Rectal smooth muscle tissue (tissue), 1 donor: ENCODE results near the gene AKAP10.
"Not testable (repeated sequence)": the region's sequence is repeated elsewhere in the genome, so short reads cannot be mapped to it uniquely, and the experiment has no call there.

ENCODE experiments used
- H3K27ac ChIP-seq: one replicate; pipeline ENCODE4 v1.7.0; 2013; ENCODE audit warnings: low read depth, low read length, inconsistent platforms
- H3K27me3 ChIP-seq: one replicate; pipeline ENCODE4 v1.7.0; 2013; ENCODE audit warnings: low read length; ENCODE audit not compliant: control insufficient read depth, insufficient read depth
- H3K36me3 ChIP-seq: one replicate; pipeline ENCODE4 v1.7.0; 2013; ENCODE audit warnings: low read length; ENCODE audit not compliant: control insufficient read depth, insufficient read depth
- H3K4me1 ChIP-seq: one replicate; pipeline ENCODE4 v1.7.0; 2013; ENCODE audit warnings: low read length; ENCODE audit not compliant: control insufficient read depth, insufficient read depth
- H3K4me3 ChIP-seq: one replicate; pipeline ENCODE4 v1.7.0; 2013; ENCODE audit warnings: low read length
- H3K9ac ChIP-seq: one replicate; pipeline ENCODE4 v1.7.0; 2013; ENCODE audit warnings: low read length

Gene AKAP10

DNA sequence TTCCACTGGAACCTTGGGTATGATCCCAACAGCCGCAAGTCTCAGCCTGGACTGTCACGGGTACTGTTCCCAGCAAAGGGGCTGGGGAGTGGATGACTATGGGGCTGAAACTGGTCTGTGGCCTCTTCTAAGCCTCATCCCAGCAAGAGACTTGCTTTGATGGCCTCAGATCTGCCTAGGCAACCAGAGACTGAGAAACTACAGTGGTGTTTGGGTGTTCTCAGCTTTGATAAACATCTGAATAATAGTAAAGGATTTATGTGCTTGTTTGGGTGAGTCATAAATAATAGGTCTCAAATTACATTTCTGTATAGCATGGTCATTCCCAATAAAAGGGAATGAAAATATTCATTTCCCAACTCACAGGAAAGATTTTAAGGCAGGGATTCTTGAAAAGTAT, 79.7 kb downstream of the AKAP10 start:
- H3K27ac ChIP-seq = no peak overlapping the region
- H3K36me3 ChIP-seq = peaks cover 4% of the 10 kb centered on the region

DNA sequence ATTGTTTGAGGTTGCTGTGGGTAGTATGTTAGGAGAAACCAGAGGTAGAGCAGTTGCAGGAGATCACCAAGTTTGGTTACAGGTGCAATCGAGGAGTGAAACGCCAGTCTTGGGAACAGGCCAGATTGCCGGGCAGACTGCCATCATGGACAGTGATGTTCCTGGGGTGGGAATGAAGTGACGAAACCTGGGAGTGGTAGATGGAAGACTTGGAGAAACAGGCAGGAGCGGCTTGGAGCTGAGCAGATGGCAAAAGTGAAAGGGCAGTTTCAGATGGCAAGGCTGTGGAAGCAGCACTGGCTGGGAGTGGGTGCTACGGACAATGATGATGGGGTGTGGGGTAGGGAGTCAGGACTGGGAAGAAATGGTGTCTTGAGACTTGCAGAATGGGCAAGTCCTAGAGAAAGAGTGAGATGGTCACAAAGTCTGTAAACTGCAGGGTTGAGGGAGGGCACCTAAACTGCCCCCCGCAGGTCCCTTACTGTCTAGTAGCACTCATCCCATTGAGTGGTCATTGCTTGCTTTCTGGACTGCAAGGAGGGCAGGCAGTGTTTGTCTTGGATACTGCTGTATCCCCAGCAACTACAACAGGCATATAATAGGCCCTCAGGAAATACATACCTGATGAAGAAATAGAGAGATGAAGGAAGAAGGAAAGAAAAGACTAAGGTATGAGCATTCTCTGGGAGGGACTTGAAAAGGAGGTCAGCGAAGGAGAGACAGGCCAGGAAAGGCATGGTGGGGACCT, 80.4 kb downstream of the AKAP10 start:
- Histone ChIP-seq H3K9ac (no peak overlapping the region), H3K4me3 (no peak overlapping the region), H3K36me3 (peaks cover 4% of the 10 kb centered on the region), H3K27me3 (no peaks in the 10 kb centered on the region), H3K27ac (no peak overlapping the region), H3K4me1 (no peaks in the 10 kb centered on the region)

More for the DNA sequence above, 79.7 kb downstream of the AKAP10 start:
- H3K27me3 ChIP-seq = no peaks in the 10 kb centered on the region
- H3K4me3 ChIP-seq = no peak overlapping the region
- no peaks in the 10 kb centered on the region for H3K4me1 ChIP-seq
- H3K9ac ChIP-seq = no peak overlapping the region

DNA sequence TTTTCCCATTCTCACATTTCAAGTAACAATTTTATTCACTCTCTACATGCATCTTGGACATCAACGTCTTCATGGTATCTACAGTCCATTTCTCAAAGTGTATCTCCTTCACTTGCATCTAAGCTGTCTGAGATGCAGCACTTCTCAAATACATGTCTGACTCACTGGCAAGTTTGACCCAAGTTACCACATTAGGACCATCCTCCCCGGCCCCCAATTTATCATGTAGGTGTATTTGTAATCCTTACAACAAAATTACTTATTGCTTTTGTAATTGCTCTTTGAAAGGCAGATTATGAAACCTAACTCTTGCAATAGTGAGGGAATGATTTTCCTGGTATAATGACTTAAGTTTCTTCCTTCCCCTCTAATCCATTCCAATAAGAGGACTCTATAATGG, 80.9 kb downstream of the AKAP10 start:
- Histone ChIP-seq H3K4me3 (no peak overlapping the region), H3K9ac (no peak overlapping the region), H3K27ac (no peak overlapping the region), H3K36me3 (peaks cover 4% of the 10 kb centered on the region), H3K27me3 (no peaks in the 10 kb centered on the region), H3K4me1 (no peaks in the 10 kb centered on the region)

DNA sequence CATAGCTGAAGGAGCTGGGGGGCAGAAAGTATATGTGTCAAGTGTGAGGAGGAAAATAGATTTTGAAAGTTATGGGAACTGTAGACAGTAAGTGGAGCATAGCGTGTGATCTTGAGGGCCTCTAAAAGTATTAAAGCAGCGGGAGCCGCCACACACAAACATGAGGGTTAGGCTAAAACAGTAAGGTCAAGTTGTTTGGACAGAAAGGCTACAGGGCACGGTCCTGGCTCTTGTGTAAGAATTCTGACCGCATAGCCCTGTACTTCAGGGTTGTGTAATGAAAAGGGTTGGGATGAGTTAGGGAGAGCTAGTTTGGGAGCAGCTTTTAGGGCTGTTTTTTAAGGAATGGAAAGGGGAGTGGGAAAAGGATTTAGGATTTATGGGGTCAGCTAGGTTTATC, 87.1 kb downstream of the AKAP10 start:
- not testable (repeated sequence) for H3K4me1 ChIP-seq, H3K27ac ChIP-seq, H3K4me3 ChIP-seq, H3K9ac ChIP-seq, H3K27me3 ChIP-seq, H3K36me3 ChIP-seq

DNA sequence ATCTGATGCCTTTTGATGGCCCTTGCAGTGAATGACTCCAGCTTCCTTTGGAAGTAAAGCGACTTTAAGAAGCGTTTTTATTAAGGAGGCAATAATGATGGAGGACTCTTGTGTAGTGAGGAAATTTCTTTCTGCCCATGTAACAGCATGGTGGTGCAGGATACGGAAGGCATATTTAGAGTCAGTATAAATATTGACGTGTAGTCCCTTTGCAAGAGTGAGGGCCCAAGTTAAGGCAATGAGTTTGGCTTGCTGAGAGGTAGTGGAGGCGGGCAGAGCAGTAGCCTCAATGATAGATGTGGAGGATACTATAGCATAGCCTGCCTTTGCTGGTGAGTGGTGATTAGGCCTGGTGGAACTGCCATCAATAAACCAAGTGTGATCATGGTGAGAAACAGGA, 87.6 kb downstream of the AKAP10 start:
- not testable (repeated sequence) for H3K27ac ChIP-seq, H3K4me3 ChIP-seq, H3K27me3 ChIP-seq, H3K36me3 ChIP-seq, H3K9ac ChIP-seq, H3K4me1 ChIP-seq

DNA sequence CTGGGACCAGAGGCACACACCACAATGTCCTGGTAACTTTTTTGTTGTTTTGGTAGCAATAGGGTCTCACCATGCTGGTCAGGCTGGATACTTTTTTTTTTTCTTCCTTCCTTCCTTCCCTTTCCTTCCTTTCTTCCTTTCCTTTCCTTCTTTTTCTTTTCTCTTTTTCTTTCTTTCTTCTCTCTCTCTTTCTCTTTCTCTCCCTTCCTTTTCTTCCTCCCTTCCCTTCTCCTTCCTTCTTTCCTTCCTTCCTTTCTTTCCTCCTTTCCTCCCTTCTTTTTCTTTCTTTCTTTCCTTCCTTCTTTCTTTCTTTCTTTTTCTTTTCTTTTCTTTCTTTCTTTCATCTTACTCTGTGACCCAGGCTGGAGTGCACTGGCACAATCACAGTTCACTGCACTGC, 91.5 kb downstream of the AKAP10 start:
- Histone ChIP-seq H3K36me3 (no peaks in the 10 kb centered on the region), H3K4me3 (no peak overlapping the region), H3K9ac (no peak overlapping the region), H3K27ac (no peak overlapping the region), H3K4me1 (no peaks in the 10 kb centered on the region), H3K27me3 (no peaks in the 10 kb centered on the region)

DNA sequence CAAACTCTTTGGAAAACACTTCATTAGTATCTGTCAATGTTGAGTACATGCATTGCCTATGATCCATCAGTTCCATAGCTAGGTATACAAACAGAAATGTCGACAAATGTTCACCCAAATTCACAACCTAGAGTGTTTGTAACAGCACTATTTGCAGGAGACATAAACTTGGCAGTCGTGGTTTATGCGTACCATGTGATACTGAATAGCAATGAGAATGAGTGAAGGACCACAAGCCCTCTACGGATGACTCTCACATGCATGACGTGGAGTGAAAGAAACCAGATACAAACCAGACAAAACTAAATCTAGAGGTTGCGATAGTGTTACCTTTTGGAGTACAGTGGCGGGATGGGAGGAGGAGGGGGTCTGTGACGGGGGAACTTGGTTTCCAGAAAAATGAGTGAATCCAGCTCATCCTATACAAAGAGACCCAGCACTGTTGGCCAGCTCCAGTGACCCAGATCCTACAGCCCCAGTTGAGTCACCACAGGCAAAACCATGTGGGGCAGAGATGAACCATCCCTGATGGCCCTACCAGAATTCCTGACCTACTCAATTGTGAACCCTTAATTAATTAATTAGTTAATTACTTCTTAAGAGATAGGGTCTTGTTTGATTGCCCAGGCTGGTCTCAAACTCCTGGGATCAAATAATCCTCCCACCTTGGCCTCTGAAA, 94.0 kb downstream of the AKAP10 start:
- H3K9ac ChIP-seq = no peak overlapping the region
- H3K27me3 ChIP-seq = no peaks in the 10 kb centered on the region
- no peaks in the 10 kb centered on the region for H3K4me1 ChIP-seq
- no peaks in the 10 kb centered on the region for H3K36me3 ChIP-seq
- H3K27ac ChIP-seq = no peak overlapping the region
- H3K4me3 ChIP-seq = no peak overlapping the region

DNA sequence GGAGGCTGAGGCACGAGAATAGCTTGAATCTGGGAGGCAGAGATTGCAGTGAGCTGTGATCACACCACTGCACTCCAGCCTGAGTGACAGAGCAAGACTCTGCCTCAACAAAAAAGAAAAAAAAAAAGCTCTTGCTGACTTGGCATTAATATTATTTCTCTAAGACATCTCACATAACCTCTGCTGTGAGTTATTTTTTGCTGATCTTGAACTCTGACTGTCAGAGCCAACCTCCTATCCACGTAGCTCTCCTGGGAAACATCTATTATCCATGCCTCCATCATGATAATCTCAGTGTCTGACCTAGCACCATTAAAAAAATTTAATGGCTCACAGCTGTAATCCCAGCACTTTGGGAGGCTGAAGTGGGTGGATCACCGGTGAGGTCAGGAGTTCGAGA, 97.2 kb downstream of the AKAP10 start:
- no peak overlapping the region for H3K4me3 ChIP-seq

DNA sequence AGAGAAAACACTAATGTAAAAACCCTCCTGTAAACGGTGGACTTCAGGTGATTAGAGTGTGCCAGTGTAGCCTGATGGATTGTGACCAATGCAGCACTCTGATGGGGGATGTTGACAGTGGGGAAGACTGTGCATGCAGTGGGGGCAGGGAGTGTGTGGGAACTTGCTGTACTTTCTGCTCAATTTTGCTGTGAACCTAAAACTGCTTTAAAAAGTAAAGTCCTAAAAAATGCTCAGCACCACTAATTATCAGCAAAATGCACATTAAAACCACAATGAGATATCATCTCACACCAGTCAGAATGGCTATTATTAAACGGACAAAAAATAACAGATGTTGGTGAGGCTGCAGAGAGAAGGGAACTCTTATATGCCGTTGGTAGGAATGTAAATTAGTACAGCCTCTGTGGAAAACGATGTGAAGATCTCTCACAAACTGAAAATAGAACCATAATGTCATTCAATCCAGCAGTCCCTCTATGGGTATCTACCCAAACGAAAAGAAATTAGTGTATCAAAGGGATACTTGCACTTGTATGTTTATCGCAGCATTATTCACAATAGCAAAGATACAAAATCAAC, 100.2 kb downstream of the AKAP10 start:
- Histone ChIP-seq H3K27ac (no peak overlapping the region), H3K4me3 (no peak overlapping the region), H3K9ac (no peak overlapping the region), H3K36me3 (no peaks in the 10 kb centered on the region), H3K4me1 (no peaks in the 10 kb centered on the region), H3K27me3 (no peaks in the 10 kb centered on the region)

More for the DNA sequence above, 97.2 kb downstream of the AKAP10 start:
- H3K36me3 ChIP-seq = no peaks in the 10 kb centered on the region
- no peaks in the 10 kb centered on the region for H3K27me3 ChIP-seq
- no peak overlapping the region for H3K27ac ChIP-seq
- H3K4me1 ChIP-seq = no peaks in the 10 kb centered on the region
- H3K9ac ChIP-seq = no peak overlapping the region

DNA sequence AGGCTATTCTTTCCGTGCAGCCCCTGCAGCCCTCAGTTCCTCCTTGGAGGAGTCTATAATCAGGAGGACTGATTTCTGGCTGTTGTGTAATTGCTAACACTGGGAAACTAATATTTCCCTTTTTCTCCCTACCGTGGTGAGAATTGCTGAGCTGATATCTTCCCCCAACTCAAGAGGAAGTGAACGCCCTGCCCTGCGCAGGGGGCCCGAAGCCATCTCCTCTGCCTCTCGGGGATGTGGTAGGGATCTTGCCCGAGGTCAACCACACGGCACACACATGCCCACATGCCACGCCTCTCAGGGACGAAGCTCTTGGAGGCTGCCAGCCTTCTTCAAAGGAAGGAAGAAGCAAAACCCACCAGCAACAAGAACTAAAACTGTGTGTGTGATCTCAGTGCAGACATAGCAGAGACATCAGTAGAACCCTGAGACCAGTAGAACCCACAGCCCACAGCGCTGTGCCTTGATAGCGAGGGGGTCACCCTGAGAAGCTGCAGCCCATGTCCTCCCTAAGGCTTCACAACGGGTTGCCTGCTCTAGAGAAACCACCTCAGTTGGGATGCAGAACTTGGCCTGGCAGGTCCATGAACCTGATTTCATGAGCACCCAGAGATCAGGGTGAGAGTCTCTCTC, 101.0 kb downstream of the AKAP10 start:
- Histone ChIP-seq H3K9ac (no peak overlapping the region), H3K4me1 (no peaks in the 10 kb centered on the region), H3K27ac (no peak overlapping the region), H3K36me3 (no peaks in the 10 kb centered on the region), H3K4me3 (no peak overlapping the region), H3K27me3 (no peaks in the 10 kb centered on the region)

DNA sequence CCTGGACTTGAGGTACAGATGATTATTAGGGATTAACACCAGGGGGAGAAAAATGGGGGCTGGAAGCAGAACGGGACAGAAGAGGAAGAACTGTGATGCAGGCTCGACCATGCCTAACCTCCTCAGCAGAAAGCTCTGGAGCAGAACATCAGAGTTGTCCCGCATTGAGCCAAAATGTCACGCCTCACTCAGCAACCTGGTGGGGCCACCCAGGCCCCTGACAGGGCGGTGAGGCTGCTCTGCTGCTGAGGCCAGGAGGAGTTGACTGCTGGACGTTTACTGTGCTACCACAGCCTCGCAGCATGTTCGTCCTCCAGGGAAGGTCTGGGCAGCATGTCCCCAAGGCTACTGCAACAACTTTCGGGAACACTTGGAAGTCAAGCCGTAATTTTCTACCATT, 103.4 kb downstream of the AKAP10 start:
- H3K9ac ChIP-seq = no peak overlapping the region
- H3K4me3 ChIP-seq = no peak overlapping the region
- H3K4me1 ChIP-seq = no peaks in the 10 kb centered on the region
- H3K27ac ChIP-seq = no peak overlapping the region
- H3K27me3 ChIP-seq = no peaks in the 10 kb centered on the region
- H3K36me3 ChIP-seq = no peaks in the 10 kb centered on the region

DNA sequence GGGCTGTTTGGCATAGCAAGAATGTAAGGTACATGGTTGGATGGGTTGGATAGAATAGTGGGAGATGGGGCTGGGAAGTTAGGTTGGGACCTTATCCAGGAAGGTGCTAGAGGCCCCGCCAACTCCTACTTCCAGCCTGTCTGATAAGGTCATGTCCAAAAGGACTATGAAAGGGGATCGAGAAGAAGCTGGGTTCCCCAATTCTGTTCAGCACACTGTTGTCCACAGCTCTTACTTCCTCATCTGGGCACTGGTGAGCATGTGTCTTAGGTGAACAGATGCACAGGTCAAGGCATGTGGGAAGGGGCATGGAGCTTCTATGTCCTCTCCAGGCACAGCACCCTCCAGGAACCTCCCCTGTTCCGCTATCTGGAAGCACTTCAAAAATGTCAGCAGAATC, 104.3 kb downstream of the AKAP10 start:
- Histone ChIP-seq H3K27ac (no peak overlapping the region), H3K4me3 (no peak overlapping the region), H3K36me3 (no peaks in the 10 kb centered on the region), H3K27me3 (no peaks in the 10 kb centered on the region), H3K4me1 (no peaks in the 10 kb centered on the region), H3K9ac (no peak overlapping the region)
